ENCODE measurements around the gene PDIA4.

GRCh38 chr7:148987751-148988512, 40.4 kb downstream of the PDIA4 start:
- TF ChIP-seq SUZ12 (IDR thresholded peaks at IDR 0.05; ENCODE audit: extremely low read depth, insufficient read depth, insufficient read length) (no peak), YY1 (IDR thresholded peaks at IDR 0.05; ENCODE audit: insufficient read depth, insufficient read length) (no peak)

All from NT2/D1 (cell line).